Measurements from ENCODE around the gene MTMR11. TPM values are rescaled to one million over a fixed set of nuclear protein-coding genes. Genes with fewer than 3 reads are reported as not detected.

Gene MTMR11
- total and polyA plus RNA-seq, 2 of the 13 experiments (the other 11 are each of a cell fraction or from before 2014, with no cell fraction given): 0.49 to 2.8 TPM

DNA sequence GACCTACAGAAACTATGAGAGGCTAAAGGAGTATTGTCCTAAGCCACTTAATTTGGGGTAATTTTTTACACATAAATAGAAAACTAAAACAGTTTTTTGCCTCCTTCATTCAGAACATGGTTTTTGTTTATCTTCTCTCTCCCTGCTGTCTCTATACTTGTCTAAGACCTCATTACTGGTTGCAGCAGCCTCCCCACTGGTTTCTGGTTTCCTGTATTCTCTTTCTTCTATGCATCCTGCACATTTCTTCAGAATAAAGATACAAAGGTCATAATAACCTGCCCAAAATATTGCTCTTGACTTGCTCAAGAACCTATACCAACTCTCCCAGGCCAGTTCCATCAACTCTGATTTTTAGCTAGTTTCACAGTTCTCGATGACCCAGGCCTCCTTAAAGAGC, 57.1 kb downstream of the MTMR11 start (continued):
- TF ChIP-seq NPAS2 (CRISPR knock-in tag; IDR thresholded peaks at IDR 0.05; ENCODE audit: borderline replicate concordance): no peak
- no peak for TF ChIP-seq ZSCAN20 (CRISPR knock-in tag; IDR thresholded peaks at IDR 0.05; ENCODE audit: borderline replicate concordance)
- TF ChIP-seq SCMH1 (CRISPR knock-in tag; IDR thresholded peaks at IDR 0.05; ENCODE audit: borderline replicate concordance): no peak
- TF ChIP-seq ATF6 (CRISPR knock-in tag; conservative IDR thresholded peaks at IDR 0.05): no peak
- no peak for TF ChIP-seq ZNF354B (CRISPR knock-in tag; IDR thresholded peaks at IDR 0.05)
- TF ChIP-seq MED1 (CRISPR knock-in tag; IDR thresholded peaks at IDR 0.05): no peak
- no peak for TF ChIP-seq REPIN1 (CRISPR knock-in tag; IDR thresholded peaks at IDR 0.05; ENCODE audit: borderline replicate concordance, low read depth)
- TF ChIP-seq, protein P1, sequence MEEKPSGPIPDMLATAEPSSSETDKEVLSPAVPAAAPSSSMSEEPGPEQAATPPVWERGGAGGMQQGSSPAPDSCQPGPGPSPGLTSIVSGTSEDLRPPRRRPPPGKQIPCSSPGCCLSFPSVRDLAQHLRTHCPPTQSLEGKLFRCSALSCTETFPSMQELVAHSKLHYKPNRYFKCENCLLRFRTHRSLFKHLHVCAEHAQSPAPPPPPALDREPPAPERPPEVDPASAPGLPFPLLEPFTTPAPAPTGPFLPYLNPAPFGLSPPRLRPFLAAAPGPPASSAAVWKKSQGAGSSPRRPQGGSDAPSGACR (CRISPR knock-in tag; IDR thresholded peaks at IDR 0.05): no peak
- no peak for TF ChIP-seq DMAP1 (CRISPR knock-in tag; IDR thresholded peaks at IDR 0.05)
- TF ChIP-seq, protein P2, sequence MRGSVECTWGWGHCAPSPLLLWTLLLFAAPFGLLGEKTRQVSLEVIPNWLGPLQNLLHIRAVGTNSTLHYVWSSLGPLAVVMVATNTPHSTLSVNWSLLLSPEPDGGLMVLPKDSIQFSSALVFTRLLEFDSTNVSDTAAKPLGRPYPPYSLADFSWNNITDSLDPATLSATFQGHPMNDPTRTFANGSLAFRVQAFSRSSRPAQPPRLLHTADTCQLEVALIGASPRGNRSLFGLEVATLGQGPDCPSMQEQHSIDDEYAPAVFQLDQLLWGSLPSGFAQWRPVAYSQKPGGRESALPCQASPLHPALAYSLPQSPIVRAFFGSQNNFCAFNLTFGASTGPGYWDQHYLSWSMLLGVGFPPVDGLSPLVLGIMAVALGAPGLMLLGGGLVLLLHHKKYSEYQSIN (CRISPR knock-in tag; IDR thresholded peaks at IDR 0.05; ENCODE audit: borderline replicate concordance): no peak
- TF ChIP-seq MYNN (CRISPR knock-in tag; IDR thresholded peaks at IDR 0.05; ENCODE audit: low read depth): no peak
- TF ChIP-seq HDAC6 (IDR thresholded peaks at IDR 0.05; ENCODE audit: low read depth, low read length): no peak

Other genes starting within 250 kb of the MTMR11 start
- gene FCGR1A, start 154.2 kb downstream of the MTMR11 start, total RNA-seq (2016; rRNA removed; fragmentation: Illumina TruSeq; extraction: Trizol): not detected in 2 replicates
- not detected in 2 replicates for gene FCGR1A, start 154.2 kb downstream of the MTMR11 start, polyA plus RNA-seq (2011; rRNA removed)
- gene BOLA1, start 37.3 kb downstream of the MTMR11 start, total RNA-seq (2016; rRNA removed; fragmentation: Illumina TruSeq; extraction: Trizol): 3.1 and 4.2 TPM in 2 replicates
- 2.9 and 3.2 TPM in 2 replicates for gene BOLA1, start 37.3 kb downstream of the MTMR11 start, polyA plus RNA-seq (2011; rRNA removed)
- gene SV2A, start 19.0 kb downstream of the MTMR11 start, total RNA-seq (2016; rRNA removed; fragmentation: Illumina TruSeq; extraction: Trizol): 0.45 and 0.84 TPM in 2 replicates
- 1.9 and 3.3 TPM in 2 replicates for gene SV2A, start 19.0 kb downstream of the MTMR11 start, polyA plus RNA-seq (2011; rRNA removed)
- 14.8 and 24.6 TPM in 2 replicates for gene SF3B4, start 9.1 kb downstream of the MTMR11 start, total RNA-seq (2016; rRNA removed; fragmentation: Illumina TruSeq; extraction: Trizol)
- gene SF3B4, start 9.1 kb downstream of the MTMR11 start, polyA plus RNA-seq (2011; rRNA removed): 13.8 and 14.6 TPM in 2 replicates
- gene OTUD7B, start 73.8 kb upstream of the MTMR11 start, total RNA-seq (2016; rRNA removed; fragmentation: Illumina TruSeq; extraction: Trizol): 11.2 and 13.2 TPM in 2 replicates
- gene OTUD7B, start 73.8 kb upstream of the MTMR11 start, polyA plus RNA-seq (2011; rRNA removed): 5.1 and 6.9 TPM in 2 replicates
- 25.2 and 26.5 TPM in 2 replicates for gene VPS45, start 130.9 kb upstream of the MTMR11 start, total RNA-seq (2016; rRNA removed; fragmentation: Illumina TruSeq; extraction: Trizol)
- gene VPS45, start 130.9 kb upstream of the MTMR11 start, polyA plus RNA-seq (2011; rRNA removed): 13.7 and 15.2 TPM in 2 replicates
- gene PLEKHO1, start 213.0 kb upstream of the MTMR11 start, total RNA-seq (2016; rRNA removed; fragmentation: Illumina TruSeq; extraction: Trizol): 9.0 and 10.1 TPM in 2 replicates
- 9.8 and 14.0 TPM in 2 replicates for gene PLEKHO1, start 213.0 kb upstream of the MTMR11 start, polyA plus RNA-seq (2011; rRNA removed)